PFSK-1 (cell line): ENCODE measurements around the gene LRRC26.

Experiments
- FOXP2 ChIP-seq: optimal IDR thresholded peaks from 2 replicates; pipeline ENCODE3; 2011; ENCODE audit warnings: borderline replicate concordance, control low read depth, inconsistent platforms; ENCODE audit not compliant: insufficient read depth; ENCODE audit errors: extremely low read length, extremely low read depth
- POLR2AphosphoS5 ChIP-seq: IDR thresholded peaks from 2 replicates; pipeline ENCODE4 v1.6.1; 2012; ENCODE audit warnings: low read depth, mild to moderate bottlenecking, control low read depth, low read length, moderate library complexity
- SIN3A ChIP-seq: IDR thresholded peaks from 2 replicates; pipeline ENCODE4 v1.6.1; 2012; ENCODE audit warnings: mild to moderate bottlenecking, low read length, moderate library complexity, borderline replicate concordance; ENCODE audit not compliant: insufficient read depth
- TAF1 ChIP-seq: IDR thresholded peaks from 2 replicates; pipeline ENCODE4 v1.6.1; 2012; ENCODE audit warnings: low read length, control low read depth, borderline replicate concordance; ENCODE audit not compliant: insufficient read depth
- TF ChIP-seq, protein P1 (sequence below), 2 experiments: IDR thresholded peaks; 2 replicates each; pipeline versions ENCODE4 v1.6.1 to v1.8.0; 2011 to 2012; ENCODE audit warnings: low read depth in 2 of 2, low read length in 2 of 2, control low read depth in 1 of 2, inconsistent platforms in 1 of 2, mild to moderate bottlenecking in 1 of 2, moderate library complexity in 1 of 2; ENCODE audit not compliant: insufficient read depth in 1 of 2

Gene LRRC26

DNA sequence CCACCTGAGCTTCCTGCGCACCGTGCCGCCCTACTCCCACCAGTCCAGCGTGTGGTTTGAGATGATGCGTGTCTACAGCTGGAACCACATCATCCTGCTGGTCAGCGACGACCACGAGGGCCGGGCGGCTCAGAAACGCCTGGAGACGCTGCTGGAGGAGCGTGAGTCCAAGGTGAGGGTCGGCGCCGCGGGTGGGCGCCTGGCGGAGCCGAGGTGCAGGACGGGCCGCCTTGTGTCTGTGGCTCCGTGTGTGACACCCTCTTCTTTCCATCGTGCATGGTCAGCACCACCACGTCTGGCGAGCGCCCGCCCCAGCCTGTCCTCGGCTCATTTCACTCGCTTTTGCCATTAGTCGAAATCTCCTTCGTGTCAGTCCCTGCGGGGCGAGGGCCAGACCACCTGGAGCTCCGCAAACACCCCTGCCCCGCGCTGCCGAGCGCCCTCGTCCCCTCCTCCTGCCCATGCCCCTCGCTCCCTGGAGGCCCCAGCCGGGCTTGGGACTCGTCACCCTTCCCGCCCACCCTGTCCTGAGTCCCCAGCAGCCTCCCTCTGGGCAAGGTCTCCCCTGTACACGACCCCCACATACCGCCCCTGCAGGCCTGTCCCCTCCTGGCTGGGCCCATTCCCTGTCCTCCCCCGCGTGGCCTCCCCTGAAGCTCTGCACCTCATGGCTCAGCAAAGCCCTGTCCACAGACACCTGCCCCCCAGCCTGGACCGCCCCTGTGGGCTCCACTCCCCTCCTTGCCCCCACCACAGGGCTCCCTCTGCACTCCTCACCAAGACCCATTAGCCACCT is 23.9 kb downstream of the LRRC26 start:
- no peak for TF ChIP-seq POLR2AphosphoS5
- TF ChIP-seq, protein P1, sequence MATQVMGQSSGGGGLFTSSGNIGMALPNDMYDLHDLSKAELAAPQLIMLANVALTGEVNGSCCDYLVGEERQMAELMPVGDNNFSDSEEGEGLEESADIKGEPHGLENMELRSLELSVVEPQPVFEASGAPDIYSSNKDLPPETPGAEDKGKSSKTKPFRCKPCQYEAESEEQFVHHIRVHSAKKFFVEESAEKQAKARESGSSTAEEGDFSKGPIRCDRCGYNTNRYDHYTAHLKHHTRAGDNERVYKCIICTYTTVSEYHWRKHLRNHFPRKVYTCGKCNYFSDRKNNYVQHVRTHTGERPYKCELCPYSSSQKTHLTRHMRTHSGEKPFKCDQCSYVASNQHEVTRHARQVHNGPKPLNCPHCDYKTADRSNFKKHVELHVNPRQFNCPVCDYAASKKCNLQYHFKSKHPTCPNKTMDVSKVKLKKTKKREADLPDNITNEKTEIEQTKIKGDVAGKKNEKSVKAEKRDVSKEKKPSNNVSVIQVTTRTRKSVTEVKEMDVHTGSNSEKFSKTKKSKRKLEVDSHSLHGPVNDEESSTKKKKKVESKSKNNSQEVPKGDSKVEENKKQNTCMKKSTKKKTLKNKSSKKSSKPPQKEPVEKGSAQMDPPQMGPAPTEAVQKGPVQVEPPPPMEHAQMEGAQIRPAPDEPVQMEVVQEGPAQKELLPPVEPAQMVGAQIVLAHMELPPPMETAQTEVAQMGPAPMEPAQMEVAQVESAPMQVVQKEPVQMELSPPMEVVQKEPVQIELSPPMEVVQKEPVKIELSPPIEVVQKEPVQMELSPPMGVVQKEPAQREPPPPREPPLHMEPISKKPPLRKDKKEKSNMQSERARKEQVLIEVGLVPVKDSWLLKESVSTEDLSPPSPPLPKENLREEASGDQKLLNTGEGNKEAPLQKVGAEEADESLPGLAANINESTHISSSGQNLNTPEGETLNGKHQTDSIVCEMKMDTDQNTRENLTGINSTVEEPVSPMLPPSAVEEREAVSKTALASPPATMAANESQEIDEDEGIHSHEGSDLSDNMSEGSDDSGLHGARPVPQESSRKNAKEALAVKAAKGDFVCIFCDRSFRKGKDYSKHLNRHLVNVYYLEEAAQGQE (IDR thresholded peaks at IDR 0.05; ENCODE audit: insufficient read depth in 1 of 2, low read depth in 2 of 2, low read length in 2 of 2) = peak in 1 of 2 experiments; percentile 70

DNA sequence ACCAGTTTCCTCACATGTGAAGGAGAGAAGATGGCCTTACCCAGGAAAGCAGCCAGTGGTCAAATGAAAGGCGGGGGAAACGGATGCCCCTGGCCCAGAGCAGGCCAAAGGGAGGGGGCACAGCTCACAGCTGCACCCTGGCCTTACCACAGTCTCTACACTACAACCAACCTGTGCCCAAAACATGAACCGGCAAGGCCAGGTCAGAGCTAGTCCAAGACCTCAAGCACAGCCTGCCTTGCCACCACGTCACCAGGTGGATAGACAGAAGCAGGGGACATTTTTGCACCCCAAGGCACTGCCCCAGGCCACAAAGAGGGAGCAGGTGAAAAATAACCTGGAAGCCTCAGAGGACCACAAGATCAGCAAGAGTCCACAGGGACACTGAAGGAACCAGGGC is 26.4 kb downstream of the LRRC26 start:
- TF ChIP-seq TAF1 (no peak), POLR2AphosphoS5 (no peak), SIN3A (no peak), FOXP2 (no peak)
- TF ChIP-seq, protein P1 (IDR thresholded peaks at IDR 0.05; ENCODE audit: insufficient read depth in 1 of 2, low read depth in 2 of 2, low read length in 2 of 2) = no peak

DNA sequence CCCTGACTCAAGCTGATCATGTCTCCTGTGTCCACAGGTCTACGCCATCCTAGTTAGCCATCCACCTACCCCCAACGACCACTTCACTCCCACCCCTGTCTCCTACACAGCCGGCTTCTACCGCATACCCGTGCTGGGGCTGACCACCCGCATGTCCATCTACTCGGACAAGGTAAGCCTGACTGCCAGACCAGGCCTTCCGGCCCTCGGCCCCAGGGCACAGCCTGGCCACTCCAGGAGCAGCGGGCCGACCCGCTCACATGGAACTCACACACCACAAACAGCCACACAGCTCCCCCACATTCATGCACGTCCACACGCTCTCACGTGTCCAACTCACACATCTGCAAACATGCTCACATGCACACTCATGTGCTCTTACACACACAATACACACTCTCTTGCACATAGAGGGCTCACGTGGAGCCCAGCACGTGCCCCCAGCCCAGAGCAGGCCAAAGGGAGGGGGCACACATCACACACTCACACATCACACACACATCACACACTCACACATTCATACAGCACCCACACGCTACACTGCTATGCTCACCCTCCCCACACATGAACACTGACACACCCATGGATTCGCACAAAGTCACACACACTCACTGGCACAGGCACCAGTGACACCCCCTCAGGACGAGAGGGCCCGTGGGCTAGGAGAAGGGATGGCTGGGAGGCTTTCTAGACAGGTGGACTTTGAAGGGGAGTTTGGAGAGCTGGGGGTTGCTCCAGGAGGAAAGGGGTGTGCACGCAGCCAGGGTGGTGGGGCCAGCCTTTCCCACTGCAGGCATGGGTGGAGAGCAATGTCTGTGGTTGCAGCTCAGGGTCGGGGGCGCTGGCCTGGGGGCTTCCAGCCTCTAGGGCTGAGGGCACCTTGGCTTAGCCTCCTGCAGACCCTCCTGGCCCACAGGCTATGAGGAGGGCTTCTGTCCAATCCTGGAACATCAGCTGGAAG is 27.6 kb downstream of the LRRC26 start:
- TF ChIP-seq, protein P1 (IDR thresholded peaks at IDR 0.05; ENCODE audit: insufficient read depth in 1 of 2, low read depth in 2 of 2, low read length in 2 of 2) = no peak
- TF ChIP-seq TAF1 (no peak), FOXP2 (no peak), SIN3A (no peak), POLR2AphosphoS5 (no peak)

DNA sequence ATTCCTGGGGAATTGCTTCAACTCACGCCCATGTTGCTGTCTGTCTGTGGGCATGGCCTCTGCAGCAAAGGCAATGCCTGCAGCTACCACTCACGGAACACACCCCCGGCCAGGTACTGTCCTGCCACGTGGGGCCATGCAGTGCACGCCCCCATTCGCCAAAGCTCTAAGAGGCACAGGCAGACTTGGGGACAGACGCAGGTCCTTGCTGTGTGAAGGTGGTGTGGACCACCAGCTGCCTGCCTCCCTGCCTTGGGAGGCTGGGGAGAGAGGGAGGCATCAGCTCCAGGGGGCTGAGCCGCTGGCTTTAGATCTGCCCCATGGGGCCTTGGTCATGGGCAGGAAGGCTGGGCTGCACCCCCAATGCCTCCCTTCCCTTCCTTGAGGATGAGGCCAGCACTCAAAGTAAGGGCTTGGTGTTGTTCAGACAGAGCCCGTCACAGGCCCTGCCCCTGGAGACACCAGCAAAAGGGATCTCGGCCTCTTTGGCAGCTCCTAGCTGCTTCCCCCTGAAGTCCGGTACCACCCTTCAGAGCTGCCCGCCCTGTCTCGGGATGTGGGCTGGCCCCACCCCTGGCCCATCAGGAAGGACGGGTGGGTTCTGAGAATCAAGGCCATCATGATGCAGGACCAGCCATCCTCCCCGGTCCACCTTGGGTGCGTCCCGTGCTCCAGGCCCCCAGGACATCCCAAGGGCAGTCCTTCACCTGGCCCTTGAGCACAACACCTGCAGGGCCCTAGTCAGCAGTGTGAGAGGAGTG is 28.6 kb downstream of the LRRC26 start:
- TF ChIP-seq SIN3A (no peak), POLR2AphosphoS5 (no peak), FOXP2 (no peak), TAF1 (no peak)
- TF ChIP-seq, protein P1 (IDR thresholded peaks at IDR 0.05; ENCODE audit: insufficient read depth in 1 of 2, low read depth in 2 of 2, low read length in 2 of 2) = no peak
